ENCODE data around the gene SNN.

The SNN gene

DNA sequence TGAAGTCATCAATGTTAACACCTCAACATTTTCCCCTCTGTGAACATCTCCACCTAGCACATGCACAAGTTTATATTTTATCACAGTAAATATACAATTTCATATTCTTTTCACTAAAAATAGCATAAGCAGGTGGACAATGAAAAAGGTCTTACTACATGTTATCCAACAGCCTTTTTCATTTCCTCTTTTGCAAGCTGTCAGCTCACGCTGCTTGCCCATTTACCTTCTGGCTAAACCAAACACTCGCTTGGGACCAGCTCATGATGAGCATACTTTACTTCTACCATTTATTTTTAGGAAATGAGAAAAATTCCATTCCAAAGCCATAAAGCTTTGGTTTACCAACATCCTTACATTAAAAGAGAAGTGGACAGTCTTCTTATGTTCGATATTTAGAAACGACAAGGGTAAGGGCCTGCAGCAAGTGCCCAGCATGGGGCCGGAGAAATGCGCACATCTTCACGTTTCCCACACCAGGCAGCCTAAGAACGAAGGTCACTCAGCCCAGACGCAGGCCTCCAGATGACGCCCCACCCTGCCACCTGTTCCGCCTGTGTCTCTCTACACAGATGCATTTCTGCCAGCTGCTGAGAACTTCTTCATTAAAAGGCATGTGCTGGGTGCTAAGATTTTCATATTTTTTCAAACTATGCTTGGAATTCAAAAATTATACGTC, 13.9 kb downstream of the SNN start:
- no peak for DNase-seq

DNA sequence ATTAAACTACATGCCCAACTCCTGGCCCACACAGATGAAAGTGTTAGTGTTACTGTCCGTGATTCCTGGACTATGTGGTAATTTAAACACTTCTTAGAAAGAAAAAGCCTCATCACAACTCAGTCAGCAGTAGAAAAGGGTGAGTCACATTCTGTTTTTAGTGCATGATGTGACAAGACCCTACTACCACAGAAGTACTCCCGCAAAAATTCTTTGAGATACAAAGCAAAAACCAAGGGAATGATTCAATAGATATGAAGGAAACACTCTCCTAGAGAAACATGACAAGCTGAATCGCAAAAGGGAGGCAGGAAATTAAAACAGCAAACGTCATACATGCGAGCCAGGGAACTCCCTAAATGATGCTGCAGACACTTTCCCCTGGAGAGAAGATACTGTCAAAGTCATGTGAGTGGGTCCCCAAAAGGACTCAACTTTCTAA, 14.4 kb downstream of the SNN start:
- no peak for DNase-seq

DNA sequence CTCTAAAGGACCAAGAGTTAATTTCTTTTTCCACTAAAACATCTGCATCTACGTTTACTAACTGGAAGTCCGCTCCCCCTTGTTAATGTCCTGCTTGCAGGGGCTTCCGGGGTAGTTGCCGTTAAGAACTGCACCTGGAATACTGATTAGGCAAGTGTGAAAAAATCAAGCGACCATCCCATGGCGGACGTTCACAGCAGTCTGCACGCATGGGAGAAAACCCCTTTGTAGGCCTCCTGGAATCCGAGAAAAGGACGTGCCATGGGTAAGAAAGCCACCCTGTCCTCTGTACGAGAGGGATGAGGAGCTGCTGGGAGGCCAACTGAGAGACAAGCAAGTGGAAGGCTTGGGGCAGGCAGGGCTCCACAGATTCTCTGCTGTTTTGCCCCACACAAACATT, 14.9 kb downstream of the SNN start:
- DNase-seq: no peak

DNA sequence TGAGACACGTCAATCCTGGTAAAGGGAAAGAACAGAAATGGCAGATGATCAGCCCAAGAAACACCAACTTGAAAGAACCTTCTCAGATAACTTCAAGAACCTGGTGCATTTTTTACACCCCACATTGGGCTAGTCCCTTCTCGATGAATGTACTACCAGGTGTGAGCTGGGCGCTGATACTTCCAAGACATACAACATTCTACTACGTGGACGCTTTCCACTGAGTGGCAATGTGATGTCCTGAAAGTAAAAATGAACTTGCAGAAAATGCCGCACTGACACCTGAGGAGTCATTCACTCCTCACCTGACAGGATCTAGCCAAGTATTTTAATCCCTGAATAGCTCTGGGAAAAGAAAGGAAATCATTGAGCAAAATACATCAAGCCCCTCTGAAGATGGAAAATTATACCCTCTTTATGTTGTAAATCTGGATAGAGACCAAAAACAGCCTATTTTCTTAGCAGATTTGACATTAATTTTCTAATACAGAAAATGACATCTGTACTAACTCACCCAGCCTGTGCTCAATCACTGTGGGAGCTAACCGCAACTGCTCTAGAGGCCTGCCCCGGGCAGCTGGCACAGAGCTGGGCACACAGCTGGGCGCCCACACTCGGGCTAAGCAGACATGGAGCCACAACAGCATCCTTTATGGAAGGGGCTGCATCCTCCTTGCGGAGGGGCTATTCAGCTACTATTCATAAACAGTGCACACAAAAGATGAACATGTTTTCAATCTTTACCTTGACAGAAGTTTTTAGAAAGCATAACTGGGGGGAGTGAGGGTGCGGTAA, 16.2 kb downstream of the SNN start:
- no peak for DNase-seq

DNA sequence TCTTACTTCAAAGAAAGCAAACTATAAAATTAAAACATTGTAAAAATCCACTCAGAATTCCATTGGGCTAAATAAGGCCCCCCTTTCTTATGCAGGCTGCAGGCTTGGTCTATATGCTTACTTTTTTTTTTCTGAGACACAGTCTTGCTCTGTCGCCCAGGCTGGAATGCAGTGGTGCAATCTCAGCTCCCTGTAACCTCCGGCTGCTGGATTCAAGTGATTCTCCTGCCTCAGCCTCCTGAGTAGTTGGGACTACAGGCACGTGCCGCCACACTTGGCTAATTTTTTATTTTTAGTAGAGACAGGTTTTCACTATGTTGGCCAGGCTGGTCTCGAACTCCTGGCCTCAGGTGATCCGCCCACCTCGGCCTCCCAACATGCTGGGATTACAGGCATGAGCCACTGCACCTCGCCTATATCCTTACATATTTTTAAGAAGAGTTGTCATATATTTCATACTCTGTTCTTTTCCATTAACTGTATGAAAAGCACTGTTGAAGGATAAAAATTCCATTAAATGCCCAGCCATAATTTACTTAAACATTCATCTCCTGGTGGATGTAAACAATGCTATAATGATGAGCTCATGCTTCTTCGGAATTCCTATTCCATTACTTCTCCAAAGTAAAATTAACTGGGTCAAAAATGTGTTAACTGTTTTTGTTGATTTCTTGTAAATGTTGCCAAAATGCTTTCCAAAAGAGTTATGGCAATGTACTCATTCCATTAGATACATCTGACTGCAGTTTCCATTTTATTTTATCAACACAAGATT, 17.8 kb downstream of the SNN start:
- DNase-seq: no peak

DNA sequence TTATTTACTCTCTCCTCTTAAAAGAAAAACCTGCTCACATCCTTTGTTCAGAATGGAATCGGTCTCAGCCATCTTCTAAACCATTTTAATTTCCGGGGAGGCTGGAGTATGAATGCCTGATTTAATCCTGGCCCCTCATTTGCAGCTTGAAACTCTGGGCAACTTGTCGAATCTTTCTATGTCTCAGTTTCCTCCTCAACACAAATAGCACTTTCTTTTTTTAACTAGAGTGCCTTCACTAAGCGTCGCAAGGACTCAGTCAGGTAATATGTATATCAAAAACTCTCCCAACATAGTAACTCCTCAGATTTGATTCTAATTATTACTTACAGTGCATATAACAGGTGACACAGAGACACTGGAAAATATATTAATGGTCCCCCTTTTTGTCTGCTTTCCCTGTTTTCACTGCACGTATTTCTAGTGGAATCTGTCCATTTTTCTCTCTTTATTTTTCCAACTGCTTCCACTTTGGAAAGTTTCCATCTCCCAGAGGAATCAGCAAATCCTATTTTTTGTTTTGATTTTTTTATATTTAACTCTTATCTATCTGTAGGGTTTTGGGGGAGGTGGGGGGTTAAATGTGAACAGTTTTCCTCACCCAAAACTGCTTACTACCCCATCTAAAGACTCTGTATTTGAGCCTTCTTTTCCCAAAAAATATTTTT, 18.6 kb downstream of the SNN start:
- DNase-seq: no peak

DNA sequence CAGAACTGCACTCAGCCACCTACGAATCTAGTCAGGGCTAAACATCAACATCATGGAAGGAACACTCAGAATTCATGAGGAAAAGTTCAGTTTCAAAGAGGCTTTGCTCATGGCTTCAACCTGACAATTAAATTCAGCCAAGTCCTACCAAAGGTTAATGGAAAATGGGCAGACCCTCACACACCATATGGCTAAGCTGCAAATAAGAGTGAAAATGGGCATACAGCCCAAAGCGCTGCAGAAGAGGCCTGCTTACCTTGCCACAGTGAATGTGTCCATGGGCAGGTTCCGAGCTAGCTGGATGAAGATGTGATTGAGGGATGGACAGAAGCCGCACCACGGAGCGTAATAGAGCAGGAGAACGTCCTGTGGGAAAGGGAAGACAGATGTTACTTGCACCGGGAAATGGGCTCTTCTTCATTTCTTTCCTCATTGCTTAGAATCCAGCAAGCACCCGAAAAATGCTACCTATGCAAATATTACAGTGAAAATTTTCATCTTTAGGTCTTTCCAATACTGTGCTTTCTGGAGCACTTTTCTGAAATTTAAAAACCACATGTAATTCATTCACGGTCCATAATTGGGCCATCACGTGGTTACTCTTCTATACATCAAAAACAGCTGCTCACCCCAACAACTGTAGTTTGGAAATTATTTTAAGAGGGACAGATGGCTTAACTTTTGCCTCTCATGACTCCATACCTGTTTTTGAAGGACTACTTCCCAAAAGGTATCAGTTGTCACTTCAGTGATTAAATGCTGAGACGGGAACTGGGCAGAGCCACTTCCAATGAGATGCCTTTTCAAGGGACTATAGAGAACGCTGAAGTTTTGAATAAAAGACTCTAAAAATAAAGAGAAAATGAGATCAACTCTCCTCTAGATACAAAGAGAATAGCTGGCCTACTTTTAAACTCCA, 19.6 kb downstream of the SNN start:
- DNase-seq: no peak

DNA sequence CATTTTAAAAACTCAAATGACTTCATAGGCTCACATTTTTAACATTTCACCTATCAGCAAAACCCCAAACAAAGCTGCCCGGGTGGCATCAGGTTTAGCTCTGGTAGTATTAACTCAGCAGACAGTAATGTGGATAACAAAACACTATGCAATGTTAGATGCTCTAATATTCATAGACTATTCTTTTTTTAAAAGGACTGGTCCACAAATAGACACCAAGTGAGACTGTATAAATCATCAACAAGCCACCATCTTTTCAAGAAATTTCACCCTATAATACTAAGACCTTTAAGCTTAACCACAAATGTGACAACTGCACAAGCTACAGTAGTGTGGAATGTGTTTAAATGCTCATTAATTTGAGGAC, 20.2 kb downstream of the SNN start:
- DNase-seq: no peak

DNA sequence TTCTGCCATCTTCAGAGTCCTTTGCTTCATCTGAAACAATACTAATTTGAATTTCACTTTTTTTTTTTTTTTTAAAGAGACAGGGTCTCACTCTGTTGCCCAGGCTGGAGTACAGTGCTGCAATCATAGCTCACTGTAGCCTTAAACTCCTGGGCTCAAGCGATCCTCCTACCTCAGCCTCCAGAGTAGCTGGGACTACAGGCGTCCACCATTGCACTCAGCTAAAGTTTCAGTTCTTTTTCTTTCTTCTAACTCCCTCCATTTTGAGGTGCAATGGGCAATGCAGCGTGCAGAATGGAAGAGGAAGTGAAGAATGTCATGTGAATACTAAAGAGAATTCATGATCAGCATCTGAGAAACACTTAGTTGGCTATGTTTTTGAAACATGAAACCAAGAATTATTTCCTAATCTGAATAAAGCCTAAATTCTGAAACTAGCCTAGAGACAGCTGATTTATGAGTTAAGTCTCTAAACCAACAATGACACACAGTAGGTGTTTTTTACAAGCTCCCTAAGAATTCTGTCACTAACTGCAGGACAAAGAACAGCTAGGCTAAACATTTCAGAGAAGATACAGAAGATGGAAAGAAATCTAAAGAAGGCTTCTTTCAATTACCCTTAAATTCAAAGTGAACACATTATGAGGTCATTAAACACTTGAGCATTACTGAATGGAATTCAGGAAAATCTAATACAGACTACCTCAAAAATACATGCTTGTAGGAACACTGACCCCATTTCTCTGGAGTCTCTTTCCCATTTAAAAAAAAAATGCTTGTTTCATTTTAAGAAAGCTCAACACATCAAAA, 21.0 kb downstream of the SNN start:
- DNase-seq: no peak

DNA sequence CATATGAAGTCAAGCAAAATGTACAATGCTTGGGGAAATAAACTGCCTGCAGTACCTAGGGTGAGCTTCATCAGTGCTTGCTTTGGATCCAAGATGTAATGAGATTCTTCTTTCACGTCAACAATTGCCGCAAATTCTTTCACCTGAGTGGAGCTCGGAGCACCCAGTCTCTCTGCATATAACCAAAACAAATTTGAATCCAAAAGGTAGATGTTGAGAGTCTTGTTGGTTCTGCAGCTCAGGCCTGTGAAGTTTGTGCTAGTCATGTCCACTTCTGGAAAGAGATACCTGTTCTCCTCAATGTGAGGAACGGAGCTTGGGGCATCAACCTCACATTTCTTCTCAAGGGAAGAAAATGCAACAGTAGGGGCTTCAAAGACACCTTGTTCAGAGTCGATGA, 23.0 kb downstream of the SNN start:
- DNase-seq: no peak

DNA sequence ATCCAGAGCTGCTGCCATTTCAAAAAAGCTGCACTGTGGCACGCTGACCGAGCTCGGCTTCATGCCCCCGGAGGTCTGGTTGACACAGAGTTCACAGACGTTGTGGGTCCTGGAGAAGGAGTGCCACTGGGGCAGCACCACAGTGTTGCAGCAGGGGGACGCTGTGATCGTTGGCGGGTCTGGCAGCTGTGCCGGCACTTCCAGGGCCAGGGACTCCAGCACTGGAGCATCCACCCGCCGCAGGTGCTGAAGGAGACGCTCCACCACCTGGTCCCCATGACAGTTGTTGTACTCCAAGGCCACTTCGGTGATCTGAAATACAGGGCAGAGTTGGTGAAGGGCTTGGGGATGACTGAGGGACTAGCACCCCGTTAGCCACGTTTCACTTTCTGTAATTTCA, 23.5 kb downstream of the SNN start:
- DNase-seq: no peak

DNA sequence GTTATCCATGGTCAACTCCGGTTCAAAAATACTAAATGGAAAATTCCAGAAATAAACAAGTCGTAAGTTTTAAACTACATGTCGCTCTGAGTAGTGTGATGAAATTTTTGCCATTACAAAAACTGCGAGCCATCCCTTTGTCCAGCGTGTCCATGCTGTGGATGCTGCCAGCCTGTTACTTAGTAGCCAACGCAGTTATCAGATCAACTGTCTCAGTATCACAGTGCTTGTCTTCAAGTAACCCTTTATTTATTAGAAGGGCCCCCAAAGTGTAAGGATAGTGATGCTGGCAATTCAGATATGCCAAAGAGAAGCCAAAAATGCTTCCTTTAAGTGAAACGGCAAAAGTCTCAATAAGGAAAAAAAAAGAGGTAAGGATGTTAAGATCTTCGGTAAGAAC, 23.9 kb downstream of the SNN start:
- no peak for DNase-seq

DNA sequence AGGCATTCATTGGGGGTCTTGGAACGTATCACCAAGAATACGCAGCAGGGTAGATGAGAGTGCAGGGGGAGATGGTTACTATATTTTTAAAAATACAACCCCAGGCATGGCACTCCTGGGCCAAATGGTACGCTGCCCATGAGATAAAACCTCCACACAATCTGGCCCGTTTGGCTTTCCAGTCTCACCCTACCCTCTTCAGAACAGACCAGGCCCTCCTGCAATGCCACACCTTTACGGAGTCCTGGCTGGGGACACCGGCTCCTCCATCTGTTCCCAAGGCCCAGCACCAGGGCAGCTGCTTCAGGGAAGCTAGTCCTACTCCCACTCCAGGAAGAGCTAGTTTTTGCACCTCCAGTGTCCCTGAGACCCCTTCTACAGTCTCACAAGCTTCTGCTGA, 24.4 kb downstream of the SNN start:
- DNase-seq: no peak

DNA sequence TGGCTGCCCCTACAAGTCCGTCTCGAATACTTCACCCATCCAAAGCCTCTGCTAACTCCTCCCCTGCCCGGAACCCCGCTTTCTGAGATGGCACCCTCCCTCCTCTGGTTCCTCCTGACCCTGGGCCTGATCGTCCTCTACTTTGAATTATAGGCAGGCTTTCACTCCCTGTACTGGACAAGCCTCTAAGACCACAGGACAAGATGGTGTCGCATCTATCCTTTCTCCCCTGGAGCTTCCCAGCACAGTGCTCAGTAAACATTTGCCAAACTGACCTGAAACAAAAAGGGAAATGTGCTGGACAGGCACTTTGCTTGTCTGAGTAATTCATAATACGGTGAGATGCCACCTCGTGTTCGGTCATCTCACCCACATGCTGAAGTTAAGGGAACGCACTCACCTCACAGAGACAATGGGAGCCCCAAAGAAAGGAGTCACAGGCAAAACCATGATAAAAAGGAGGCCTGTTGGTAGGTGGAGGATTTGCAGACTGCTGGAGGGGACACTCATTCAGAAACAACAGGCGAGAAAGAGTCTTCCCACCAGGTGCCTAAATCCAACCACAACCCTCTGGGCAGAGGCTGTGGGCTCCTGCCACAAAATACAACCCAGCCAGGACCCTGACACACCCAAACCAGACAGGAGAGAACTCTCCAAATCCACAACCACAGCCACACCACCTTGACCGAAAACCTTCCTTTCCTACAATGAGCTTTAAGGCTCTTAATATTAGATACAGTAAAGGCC, 28.2 kb downstream of the SNN start:
- no peak for DNase-seq

DNA sequence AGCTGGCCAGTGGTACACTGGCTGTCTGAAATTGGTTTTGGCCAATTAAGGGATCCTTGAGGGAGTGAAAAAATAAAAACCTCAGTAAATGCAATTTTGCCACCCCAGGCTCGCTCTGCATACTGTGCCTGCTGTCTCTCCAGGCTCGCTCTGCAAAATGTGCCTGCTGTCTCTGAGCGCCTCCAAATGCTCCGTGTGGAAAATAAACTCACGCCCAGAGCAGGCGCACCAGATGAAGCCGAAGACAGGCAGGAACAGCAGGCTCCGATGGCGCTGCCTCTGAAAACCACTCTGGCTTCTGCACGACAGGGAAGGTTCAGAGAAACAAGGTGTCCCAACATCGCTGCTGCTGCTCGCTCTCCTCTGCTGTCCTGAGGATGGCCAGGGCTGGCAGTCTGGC, 29.1 kb downstream of the SNN start:
- DNase-seq: no peak

DNA sequence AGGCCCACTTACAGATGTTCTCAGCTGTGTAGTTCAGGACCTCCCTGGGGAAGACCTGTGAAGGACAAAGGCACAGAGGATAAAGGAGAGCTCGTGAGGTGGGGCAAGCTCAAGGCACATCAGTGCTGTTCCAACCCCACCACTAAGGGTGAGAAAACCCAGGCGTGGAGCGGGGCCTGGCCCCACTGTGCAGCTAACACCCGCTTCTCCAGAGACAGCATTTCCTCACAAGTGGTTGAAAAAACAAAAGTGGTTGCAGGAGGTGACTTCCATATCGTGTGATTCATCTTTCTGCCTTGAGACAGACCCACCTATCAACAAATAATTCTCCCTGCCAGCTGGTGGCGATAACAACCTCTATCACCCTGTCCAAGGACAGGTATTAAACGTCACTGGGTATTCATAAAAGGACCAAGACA, 30.0 kb downstream of the SNN start:
- DNase-seq: no peak

DNA sequence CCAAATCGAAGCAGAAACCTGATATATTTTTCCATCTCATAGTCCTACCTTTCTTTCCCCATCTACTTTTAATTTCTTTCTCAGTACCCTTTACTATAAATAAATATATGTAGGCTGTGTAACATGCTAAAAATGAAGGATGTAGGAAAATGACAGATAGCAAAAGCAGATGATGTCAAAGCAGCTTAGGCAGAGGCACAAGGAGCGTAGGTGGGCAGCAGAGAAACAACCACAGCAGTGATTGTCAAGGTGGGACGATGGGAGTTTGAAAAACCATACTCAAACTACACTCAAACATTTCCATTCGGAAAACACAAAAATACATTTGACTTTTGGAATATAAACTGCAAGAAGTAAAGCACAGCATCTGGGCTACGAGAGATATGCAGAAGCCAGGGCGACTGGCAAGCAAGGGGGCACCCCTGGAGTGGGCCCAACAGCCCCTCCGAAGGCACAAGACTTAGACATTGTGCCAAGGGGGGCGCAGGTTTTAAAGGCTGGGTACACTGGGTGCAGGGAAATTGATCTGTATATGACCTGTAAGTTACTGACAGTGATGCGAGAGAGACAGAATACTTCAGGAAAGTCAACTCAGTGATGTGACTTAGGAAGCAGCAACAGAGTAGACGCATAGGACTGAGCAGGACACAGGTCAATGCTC, 31.1 kb downstream of the SNN start:
- no peak for DNase-seq

DNA sequence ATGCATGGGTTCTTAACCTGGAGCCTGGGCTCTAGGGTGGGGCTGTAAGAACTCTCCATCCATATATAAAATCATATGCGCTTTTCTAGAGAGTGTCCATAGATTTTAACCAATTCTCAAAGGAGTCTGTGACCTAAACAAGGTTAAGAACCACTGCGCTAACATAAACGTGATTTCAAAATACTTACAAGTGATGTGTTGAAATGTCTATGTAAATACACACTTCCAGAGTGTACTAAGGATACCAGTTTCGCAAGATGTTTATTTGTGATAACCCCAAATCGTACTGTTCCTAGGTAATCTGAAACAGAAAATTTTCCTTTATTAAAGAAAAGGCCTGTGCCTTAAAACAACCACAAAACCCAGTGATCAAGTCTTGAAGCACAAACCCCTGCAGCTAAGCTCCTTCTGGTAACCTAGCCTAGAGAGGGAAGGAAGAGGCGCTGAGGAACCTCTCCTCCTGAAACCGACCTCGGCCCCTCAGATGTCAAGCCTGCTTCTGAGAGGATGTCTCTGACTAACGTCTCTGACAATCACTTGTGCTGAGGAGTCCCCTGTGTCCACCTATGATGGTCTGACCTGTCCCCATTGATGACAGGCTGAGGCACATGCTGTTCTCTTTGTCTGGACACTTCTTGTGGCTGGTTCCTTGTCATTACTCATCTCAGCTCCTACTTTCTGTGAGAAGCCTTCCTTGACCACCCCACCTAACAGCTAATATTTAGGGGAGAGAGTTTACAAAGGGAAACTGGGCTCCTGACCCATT, 32.2 kb downstream of the SNN start:
- no peak for DNase-seq

DNA sequence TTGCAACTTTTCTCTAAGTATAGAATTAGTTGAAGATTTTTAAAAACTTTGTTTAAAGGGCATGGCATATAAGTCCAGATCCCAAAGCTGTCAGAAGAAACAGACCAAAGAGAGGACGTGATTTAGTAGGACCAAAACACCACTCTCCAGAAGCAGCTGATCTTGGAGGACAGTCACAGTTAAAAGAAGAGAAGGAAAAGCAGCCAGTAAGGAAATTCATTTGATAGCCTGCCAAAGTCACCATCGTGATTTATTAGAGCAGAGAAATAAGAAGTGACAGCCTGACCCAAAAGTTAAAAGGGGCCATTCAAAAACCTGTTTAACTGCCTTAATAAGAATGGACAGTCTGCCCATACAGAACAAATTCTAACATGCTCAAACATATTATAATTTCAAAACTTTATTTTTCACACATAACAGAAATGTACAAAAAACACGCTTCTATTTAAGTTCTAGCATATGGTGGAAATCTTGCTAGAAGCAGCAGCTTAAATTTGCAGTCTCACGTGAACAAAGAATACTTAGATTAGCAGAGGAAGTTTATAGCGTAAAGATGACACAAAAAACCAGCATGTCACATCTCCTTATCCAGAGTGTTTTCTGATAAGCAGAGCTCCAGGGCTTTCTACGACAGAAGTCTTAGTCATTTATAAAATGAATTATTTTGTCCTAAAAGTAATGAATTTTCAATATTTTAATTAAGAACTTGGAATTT, 37.2 kb downstream of the SNN start:
- no peak for DNase-seq

Measured in activated CD4-positive, alpha-beta T cell treated with anti-CD3 and anti-CD28 coated beads for 4 hours (primary cell).